Heart left ventricle (tissue), 16 donors: ENCODE results near the gene STK32C. TPM values are rescaled to one million over a fixed set of nuclear protein-coding genes. Genes with fewer than 3 reads are reported as not detected.
"Not testable (repeated sequence)": the region's sequence is repeated elsewhere in the genome, so short reads cannot be mapped to it uniquely, and the experiment has no call there.

ENCODE experiments used
- ATAC-seq, 4 donors: fragments of 200-7000 bp; cut with Tn5 transposase; one replicate each; pipeline ENCODE4 v1.9.1; 2020 to 2022; ENCODE audit warnings: moderate library complexity in 4 of 4, mild to moderate bottlenecking in 3 of 4, moderate number of reproducible peaks in 1 of 4
- DNase-seq, 5 donors: peaks; one replicate each; pipeline ENCODE4 v3.0.0-alpha.2; 2020
- H3K27ac ChIP-seq, 12 donors: fragments of 200-600 bp; sonication (generic) in 4 of 12; one replicate each; pipeline versions ENCODE4 v1.5.0 to v1.8.0; 2016 to 2022; ENCODE audit warnings: mild to moderate bottlenecking in 2 of 12
- H3K27me3 ChIP-seq, 9 donors: fragments of 200-600 bp; sonication (generic) in 2 of 9; one replicate each; pipeline versions ENCODE4 v1.5.1 to v1.8.0; 2016 to 2022; ENCODE audit warnings: mild to moderate bottlenecking in 3 of 9
- H3K36me3 ChIP-seq, 9 donors: fragments of 200-600 bp; sonication (generic) in 2 of 9; one replicate each; pipeline versions ENCODE4 v1.5.0 to v1.8.0; 2018 to 2022; ENCODE audit warnings: mild to moderate bottlenecking in 2 of 9
- H3K4me1 ChIP-seq, 12 donors: fragments of 200-600 bp; sonication (generic) in 4 of 12; one replicate each; pipeline versions ENCODE4 v1.5.0 to v1.8.0; 2016 to 2022; ENCODE audit warnings: mild to moderate bottlenecking in 3 of 12
- H3K4me3 ChIP-seq, 12 donors: fragments of 200-600 bp; sonication (generic) in 4 of 12; one replicate each; pipeline versions ENCODE4 v1.5.0 to v1.8.0; 2017 to 2022; ENCODE audit warnings: mild to moderate bottlenecking in 9 of 12, moderate library complexity in 4 of 12
- H3K9me3 ChIP-seq, 12 donors: fragments of 200-600 bp; sonication (generic) in 4 of 12; one replicate each; pipeline versions ENCODE4 v1.5.0 to v1.8.0; 2016 to 2022; ENCODE audit warnings: mild to moderate bottlenecking in 1 of 12
- CTCF ChIP-seq, 12 donors: fragments of 200-600 bp; sonication (generic) in 4 of 12; IDR thresholded peaks; one replicate each; pipeline versions ENCODE4 v1.5.0 to v1.8.0; 2018 to 2022; ENCODE audit warnings: antibody characterized with exemption in 12 of 12, mild to moderate bottlenecking in 5 of 12
- POLR2A ChIP-seq, 2 donors: fragments of 450-650 bp; IDR thresholded peaks; one replicate each; pipeline ENCODE4 v1.6.1; 2017; ENCODE audit warnings: antibody characterized with exemption in 2 of 2, mild to moderate bottlenecking in 2 of 2, moderate library complexity in 2 of 2
- WGBS, 4 donors: extraction: QIAGEN DNeasy Blood & Tissue Kit in 2 of 4; methylation state at CpG; one replicate each; pipeline versions ENCODE4 v1.1.5 to v1.1.7; 2013 to 2018; 5-methylcytosine and 5-hydroxymethylcytosine counted together
- intact Hi-C, 10 donors: fragments of 100-400 bp; cut with DNase I; formaldehyde crosslinking; loops; one replicate each; pipeline versions ENCODE4 v1.11.1 to v1.14.2; 2022
- polyA plus RNA-seq, 2 donors: library from polyadenylated mRNA; stranded (reverse); fragments of 200-250 nt; gene quantifications; one replicate each; pipeline ENCODE4 v1.2.3, GENCODE V29; 2013
- total RNA-seq, 9 donors: library from RNA; depleted of rRNA in 2 of 9; stranded (reverse); fragments of >200 nt in 2 of 9; fragmentation: NEBNext Ultra II Directional in 3 of 9; extraction: Animal tissue kit (Norgen Biotek cat#: 25700) in 3 of 9; gene quantifications; one replicate each; pipeline versions ENCODE4 v1.1.0 to v1.2.4, GENCODE V29; 2016 to 2023
- donor health status: ischemic (EF 13 %, LVEDD 7.1; RV severe dilation, severe dysfunction).
- donor health status: healthy with polysubstance abuse.
- donor health status: DM: no; HTN: yes; CAD: no.
- donor health status: DM: no; HTN: no; CAD: no.
- donor health status: ischemic (EF 25% LVEDD 6.9; RV normal size, moderate dysfunction).
- donor health status: ischemic (EF 25% LVEDD 5.7; RV mildly dilated, moderate dysfunction).
- donor health status: healthy.
- donor health status: DM: yes; HTN: yes; CAD: no.
- donor health status: ischemic (EF 35%, LVEDD 5.7; RV mildly dilated, moderate dysfunction).
- donor health status: nonischemic (EF 11% LVEDD 7.7; RV severe dilation, severe dysfunction).
- donor health status: DM: yes; HTN: yes; CAD: no.
- donor health status: PGD.
- donor health status: ischemic (EF 29% LVEDD 5.4; RV normal size, mild dysfunction).
- donor health status: nonischemic (EF 23%, LVEDD 6.1; RV moderate dilation, normal function).

The STK32C gene
- total and polyA plus RNA-seq, 11 donors = 3.8 to 9.8 (median 6.2) TPM

- no peak overlapping the region for H3K4me3 ChIP-seq
- peaks cover 0 to 38% (median 0%) of the 10 kb centered on the region in 12 donors for H3K4me1 ChIP-seq
- no peak overlapping the region for H3K27ac ChIP-seq
- TF ChIP-seq POLR2A (IDR thresholded peaks at IDR 0.05) (no peak), CTCF (IDR thresholded peaks at IDR 0.05) (no peak)
- 85 to 93% (median 91%) methylated on average over 17 to 20 of the region's 20 CpGs for WGBS, 4 donors
- DNase-seq (peak in 1 of 5 donors; percentile 56), ATAC-seq (no peak)
- H3K27me3 ChIP-seq = no peaks in the 10 kb centered on the region
- H3K36me3 ChIP-seq = no peaks in the 10 kb centered on the region
- intact Hi-C loops = loop anchor here (2.0 to 10.0 kb wide), 10 partner anchors 83 to 433 kb away; partner anchors contain the start of gene STK32C (in 1 of the 10)
- H3K9me3 ChIP-seq = no peaks in the 10 kb centered on the region
Measured at GRCh38 chr10:132224343-132225072, 83.2 kb downstream of the STK32C start.

- H3K4me1 ChIP-seq = peaks cover 0 to 34% (median 0%) of the 10 kb centered on the region in 12 donors
- ATAC-seq = no peak
- intact Hi-C loops = loop anchor here (1.0 to 10.0 kb wide), 12 partner anchors 84 to 421 kb away; partner anchors contain the start of gene STK32C (in 1 of the 10)
- H3K9me3 ChIP-seq = no peaks in the 10 kb centered on the region
- no peaks in the 10 kb centered on the region for H3K36me3 ChIP-seq
- H3K27me3 ChIP-seq = no peaks in the 10 kb centered on the region
- TF ChIP-seq CTCF (IDR thresholded peaks at IDR 0.05) = no peak
- TF ChIP-seq POLR2A (IDR thresholded peaks at IDR 0.05) = no peak
- H3K27ac ChIP-seq = no peak overlapping the region
- DNase-seq = peak in 1 of 5 donors; percentile 48
- WGBS, 4 donors = 83 to 92% (median 92%) methylated on average over 8 to 23 of the region's 23 CpGs
- no peak overlapping the region for H3K4me3 ChIP-seq
Measured at GRCh38 chr10:132223611-132224342, 84.0 kb downstream of the STK32C start.

- Histone ChIP-seq H3K36me3 (no peaks in the 10 kb centered on the region), H3K27ac (no peak overlapping the region), H3K27me3 (no peaks in the 10 kb centered on the region), H3K4me3 (no peak overlapping the region), H3K9me3 (no peaks in the 10 kb centered on the region), H3K4me1 (peaks cover 0 to 34% (median 0%) of the 10 kb centered on the region in 12 donors)
- TF ChIP-seq CTCF (IDR thresholded peaks at IDR 0.05) (peak; percentile 86 to 96 (median 91)), POLR2A (IDR thresholded peaks at IDR 0.05) (no peak)
- intact Hi-C loops = loop anchor here (1.0 to 10.0 kb wide), 11 partner anchors 84 to 422 kb away; partner anchors contain the start of gene STK32C (in 1 of the 10)
- 37 to 67% (median 40%) methylated on average over 3 to 16 of the region's 16 CpGs for WGBS, 4 donors
- ATAC-seq = peak; percentile 91 to 98 (median 94)
- DNase-seq = peak; percentile 80 to 89 (median 83)
Measured at GRCh38 chr10:132223156-132223590, 84.6 kb downstream of the STK32C start.

- DNase-seq (peak in 1 of 5 donors; percentile 64), ATAC-seq (peak in 1 of 4 donors; percentile 4)
- Histone ChIP-seq H3K36me3 (no peaks in the 10 kb centered on the region), H3K4me1 (peaks cover 0 to 34% (median 0%) of the 10 kb centered on the region in 12 donors), H3K9me3 (no peaks in the 10 kb centered on the region), H3K27me3 (no peaks in the 10 kb centered on the region), H3K4me3 (no peak overlapping the region), H3K27ac (no peak overlapping the region)
- intact Hi-C loops = loop anchor here (1.0 to 10.0 kb wide), 11 partner anchors 85 to 422 kb away; partner anchors contain the start of gene STK32C (in 1 of the 10)
- TF ChIP-seq POLR2A (IDR thresholded peaks at IDR 0.05) = no peak
- TF ChIP-seq CTCF (IDR thresholded peaks at IDR 0.05) = no peak
- 64 to 76% (median 71%) methylated on average over 14 to 21 of the region's 21 CpGs for WGBS, 4 donors
Measured at GRCh38 chr10:132222726-132223125, 85.0 kb downstream of the STK32C start.

GRCh38 chr10:132220996-132221395 lies 86.8 kb downstream of the STK32C start:
- intact Hi-C loops = loop anchor here in 9 of 10 donors (5.0 to 10.0 kb wide), 7 partner anchors 86 to 424 kb away; partner anchors contain the start of gene STK32C (in 1 of the 9)
- ATAC-seq, H3K36me3 ChIP-seq, DNase-seq, H3K4me3 ChIP-seq, H3K27ac ChIP-seq, H3K27me3 ChIP-seq: not testable (repeated sequence)
- 89 to 95% (median 92%) methylated on average over 12 to 18 of the region's 18 CpGs for WGBS, 4 donors
- H3K4me1 ChIP-seq = peaks cover 0 to 24% (median 0%) of the 10 kb centered on the region in 12 donors
- peaks cover 0 to 11% (median 0%) of the 10 kb centered on the region in 12 donors for H3K9me3 ChIP-seq
